ENCODE data around the gene ODC1. TPM values are rescaled to one million over a fixed set of nuclear protein-coding genes. Genes with fewer than 3 reads are reported as not detected.
A peak's percentile ranks its signal among the peaks of the same experiment; 100 is the strongest.
"Not testable (repeated sequence)": the region's sequence is repeated elsewhere in the genome, so short reads cannot be mapped to it uniquely, and the experiment has no call there.

ODC1 gene
- total RNA-seq, 1 donor from 2014 or later = 88.0 TPM

- no peak for TF ChIP-seq CTCF (IDR thresholded peaks at IDR 0.05; ENCODE audit: partially characterized antibody, unreplicated experiment)
- H3K9me3 Mint-ChIP-seq (ENCODE audit: unreplicated experiment) = peaks cover 5% of the 10 kb centered on the region
- H3K4me3 Mint-ChIP-seq (ENCODE audit: unreplicated experiment) = peak overlapping the region; percentile 73
- DNase-seq = no peak
- no peak overlapping the region for H3K27ac Mint-ChIP-seq (ENCODE audit: unreplicated experiment)
- peaks cover 4% of the 10 kb centered on the region for H3K4me1 Mint-ChIP-seq (ENCODE audit: low read depth, unreplicated experiment)
- H3K36me3 Mint-ChIP-seq (ENCODE audit: unreplicated experiment) = no peaks in the 10 kb centered on the region
- H3K27me3 Mint-ChIP-seq (ENCODE audit: unreplicated experiment) = peaks cover 3% of the 10 kb centered on the region
Measured at GRCh38 chr2:10446631-10447030, 1.5 kb downstream of the ODC1 start.

GRCh38 chr2:10444463-10444862 lies 3.7 kb downstream of the ODC1 start:
- H3K27ac Mint-ChIP-seq (ENCODE audit: unreplicated experiment) = no peak overlapping the region
- no peak for DNase-seq
- no peaks in the 10 kb centered on the region for H3K36me3 Mint-ChIP-seq (ENCODE audit: unreplicated experiment)
- no peak for TF ChIP-seq CTCF (IDR thresholded peaks at IDR 0.05; ENCODE audit: partially characterized antibody, unreplicated experiment)
- H3K27me3 Mint-ChIP-seq (ENCODE audit: unreplicated experiment) = peaks cover 3% of the 10 kb centered on the region
- peaks cover 4% of the 10 kb centered on the region for H3K4me1 Mint-ChIP-seq (ENCODE audit: low read depth, unreplicated experiment)
- H3K9me3 Mint-ChIP-seq (ENCODE audit: unreplicated experiment) = peaks cover 5% of the 10 kb centered on the region
- no peak overlapping the region for H3K4me3 Mint-ChIP-seq (ENCODE audit: unreplicated experiment)

GRCh38 chr2:10442469-10443126 lies 5.5 kb downstream of the ODC1 start:
- H3K4me3 Mint-ChIP-seq (ENCODE audit: unreplicated experiment); H3K36me3 Mint-ChIP-seq (ENCODE audit: unreplicated experiment); DNase-seq; H3K27me3 Mint-ChIP-seq (ENCODE audit: unreplicated experiment); H3K27ac Mint-ChIP-seq (ENCODE audit: unreplicated experiment); H3K9me3 Mint-ChIP-seq (ENCODE audit: unreplicated experiment); H3K4me1 Mint-ChIP-seq (ENCODE audit: low read depth, unreplicated experiment): not testable (repeated sequence)

- TF ChIP-seq CTCF (IDR thresholded peaks at IDR 0.05; ENCODE audit: partially characterized antibody, unreplicated experiment) = no peak
- DNase-seq = no peak
- no peaks in the 10 kb centered on the region for H3K4me1 Mint-ChIP-seq (ENCODE audit: low read depth, unreplicated experiment)
- no peak overlapping the region for H3K4me3 Mint-ChIP-seq (ENCODE audit: unreplicated experiment)
- no peak overlapping the region for H3K27ac Mint-ChIP-seq (ENCODE audit: unreplicated experiment)
- no peaks in the 10 kb centered on the region for H3K36me3 Mint-ChIP-seq (ENCODE audit: unreplicated experiment)
- H3K27me3 Mint-ChIP-seq (ENCODE audit: unreplicated experiment) = no peaks in the 10 kb centered on the region
- no peaks in the 10 kb centered on the region for H3K9me3 Mint-ChIP-seq (ENCODE audit: unreplicated experiment)
Measured at GRCh38 chr2:10441948-10442347, 6.2 kb downstream of the ODC1 start.

GRCh38 chr2:10440736-10441135 lies 7.4 kb downstream of the ODC1 start:
- Mint-ChIP-seq H3K27ac (ENCODE audit: unreplicated experiment) (no peak overlapping the region), H3K36me3 (ENCODE audit: unreplicated experiment) (no peaks in the 10 kb centered on the region), H3K4me1 (ENCODE audit: low read depth, unreplicated experiment) (no peaks in the 10 kb centered on the region), H3K4me3 (ENCODE audit: unreplicated experiment) (no peak overlapping the region), H3K27me3 (ENCODE audit: unreplicated experiment) (no peaks in the 10 kb centered on the region), H3K9me3 (ENCODE audit: unreplicated experiment) (no peaks in the 10 kb centered on the region)
- TF ChIP-seq CTCF (IDR thresholded peaks at IDR 0.05; ENCODE audit: partially characterized antibody, unreplicated experiment) = no peak
- no peak for DNase-seq

All from glutamatergic neuron (in vitro differentiated cells).